GM18858 (cell line): ENCODE results near the gene GJA10.

Experiments
- ATAC-seq: cut with Tn5 transposase; IDR thresholded peaks from one replicate; pipeline ENCODE4 v1.9.1; 2021; ENCODE audit not compliant: unreplicated experiment

The GJA10 gene

DNA sequence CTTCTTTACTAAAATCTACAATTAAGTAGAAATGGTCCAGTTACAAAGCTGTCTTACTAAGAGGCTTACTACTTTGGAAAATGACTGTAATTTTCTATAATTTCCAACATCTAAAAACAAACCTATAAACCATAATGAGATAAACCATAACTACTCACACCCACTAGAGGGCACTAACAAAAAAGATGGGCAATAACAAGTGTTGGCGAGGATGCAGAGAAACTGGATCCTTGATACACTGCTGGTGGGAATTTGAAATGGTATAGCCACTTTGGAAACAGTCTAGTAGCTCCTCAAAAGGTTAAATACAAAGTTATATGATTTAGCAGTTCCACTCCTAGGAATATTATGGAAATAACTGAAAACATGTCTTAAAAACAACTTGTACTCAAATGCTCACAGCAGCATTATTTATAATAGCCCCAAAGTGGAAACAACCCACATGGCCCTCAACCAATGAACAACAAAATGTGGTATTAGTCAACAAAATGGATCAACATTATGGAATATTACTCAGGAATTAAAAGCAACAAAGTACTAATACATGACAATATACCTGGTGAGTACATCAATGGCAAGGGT lies 50.6 kb downstream of the GJA10 start:
- ATAC-seq, result no peak
